A549 (cell line): ENCODE measurements around the gene EVA1C. TPM values are rescaled to one million over a fixed set of nuclear protein-coding genes. Genes with fewer than 3 reads are reported as not detected.

Experiments used
- ATAC-seq, 2 experiments: fragments of 200-7000 bp in 1 of 2; fragments of >200 bp in 1 of 2; cut with Nextera tagmentation in 1 of 2; cut with Tn5 transposase in 1 of 2; 3 replicates each; pipeline versions ENCODE4 v1.8.0 to v1.9.1; 2018 to 2020; ENCODE audit warnings: mild to moderate bottlenecking in 1 of 2, moderate library complexity in 1 of 2
- CTCF ChIA-PET: fragments of 300-600 bp; sonication (Branson Sonifier 250); formaldehyde crosslinking; extraction: SDS; loops from one replicate; lab custom pipeline; 2021; ENCODE audit warnings: antibody characterized with exemption, inconsistent platforms; lab: Yijun Ruan, JAX
- POLR2A ChIA-PET: fragments of 350-600 bp; formaldehyde crosslinking; extraction: SDS; loops from one replicate; lab custom pipeline; 2021; ENCODE audit warnings: antibody characterized with exemption, inconsistent platforms; lab: Yijun Ruan, JAX
- DNase-seq, 2 experiments: peaks; one replicate each; pipeline versions ENCODE4 v3.0.0 to v3.0.0-alpha.2; 2011 to 2016; ENCODE audit warnings: low read depth in 1 of 2, low spot score in 1 of 2
- FAIRE-seq: peaks from 2 replicates; lab custom pipeline; 2011; peaks lifted over from hg19 to GRCh38; lab: Jason Lieb, UNC
- H3K27ac ChIP-seq, 2 experiments: fragments of >200 bp; sonication (Bioruptor Twin); formaldehyde crosslinking; 3 replicates each; pipeline ENCODE4 v1.5.1; 2016 to 2017
- H3K4me1 ChIP-seq: fragments of >200 bp; sonication (Bioruptor Twin); formaldehyde crosslinking; 3 replicates; pipeline ENCODE4 v1.6.1; 2016
- H3K4me2 ChIP-seq: fragments of >200 bp; sonication (Bioruptor Twin); formaldehyde crosslinking; 3 replicates; pipeline ENCODE4 v1.6.1; 2016
- H3K4me3 ChIP-seq: fragments of >200 bp; sonication (Bioruptor Twin); formaldehyde crosslinking; 3 replicates; pipeline ENCODE4 v1.5.1; 2016
- H3K9me3 ChIP-seq: fragments of >200 bp; sonication (Bioruptor Twin); formaldehyde crosslinking; 3 replicates; pipeline ENCODE4 v1.6.1; 2016
- BHLHE40 ChIP-seq: IDR thresholded peaks from 2 replicates; pipeline ENCODE4 v1.6.1; 2012; ENCODE audit warnings: low read depth, low read length, inconsistent platforms
- CHD4 ChIP-seq: fragments of 200-600 bp; sonication (generic); IDR thresholded peaks from 2 replicates; pipeline ENCODE4 v1.6.1; 2016; ENCODE audit warnings: antibody characterized with exemption, mild to moderate bottlenecking, borderline replicate concordance
- FOSB ChIP-seq: fragments of 250-450 bp; sonication (Bioruptor Pico); IDR thresholded peaks from 2 replicates; pipeline ENCODE4 v1.5.0; 2020; ENCODE audit warnings: mild to moderate bottlenecking, moderate library complexity
- FOSL2 ChIP-seq, 2 experiments: fragments of 450-650 bp in 1 of 2; fragments of >200 bp in 1 of 2; sonication (Bioruptor Twin) in 1 of 2; formaldehyde crosslinking; IDR thresholded peaks; 2 replicates each; pipeline versions ENCODE4 v1.5.0 to v1.6.1; 2016 to 2020; ENCODE audit warnings: mild to moderate bottlenecking in 1 of 2, moderate library complexity in 1 of 2
- GATA3 ChIP-seq: IDR thresholded peaks from 2 replicates; pipeline ENCODE4 v1.6.1; 2012; ENCODE audit warnings: borderline replicate concordance
- HDAC2 ChIP-seq: fragments of 200-600 bp; sonication (generic); IDR thresholded peaks from 2 replicates; pipeline ENCODE4 v1.6.1; 2016
- HES2 ChIP-seq: fragments of >200 bp; sonication (Bioruptor Twin); formaldehyde crosslinking; IDR thresholded peaks from 2 replicates; pipeline ENCODE4 v1.6.1; 2016
- HEYL ChIP-seq: fragments of 250-450 bp; sonication (Bioruptor Pico); IDR thresholded peaks from 2 replicates; pipeline ENCODE4 v1.8.0; 2021; ENCODE audit warnings: mild to moderate bottlenecking, moderate library complexity
- HMGXB4 ChIP-seq: fragments of 250-450 bp; sonication (Bioruptor Pico); IDR thresholded peaks from 2 replicates; pipeline ENCODE4 v1.5.0; 2021; ENCODE audit warnings: mild to moderate bottlenecking, moderate library complexity, borderline replicate concordance
- HOXA7 ChIP-seq: fragments of 250-450 bp; sonication (Bioruptor Pico); IDR thresholded peaks from 2 replicates; pipeline ENCODE4 v1.5.0; 2020; ENCODE audit warnings: mild to moderate bottlenecking, moderate library complexity
- HOXB5 ChIP-seq: fragments of 250-450 bp; sonication (Bioruptor Pico); IDR thresholded peaks from 2 replicates; pipeline ENCODE4 v1.5.0; 2020; ENCODE audit warnings: mild to moderate bottlenecking, moderate library complexity
- JUN ChIP-seq, 2 experiments: fragments of >200 bp; sonication (Bioruptor Twin); formaldehyde crosslinking; IDR thresholded peaks; 2 replicates in 1 of 2; 3 replicates in 1 of 2; pipeline ENCODE4 v1.6.1; 2016 to 2017
- KDM5A ChIP-seq: fragments of 200-600 bp; sonication (generic); IDR thresholded peaks from 2 replicates; pipeline ENCODE4 v1.6.1; 2016; ENCODE audit warnings: antibody characterized with exemption, mild to moderate bottlenecking
- MAX ChIP-seq: IDR thresholded peaks from 2 replicates; pipeline ENCODE4 v1.6.1; 2012
- MYC ChIP-seq: IDR thresholded peaks from 2 replicates; pipeline ENCODE4 v1.6.1; 2012; ENCODE audit warnings: mild to moderate bottlenecking, inconsistent platforms, low read length, improper control_type of control experiment, borderline replicate concordance
- NFE2L2 ChIP-seq: fragments of 150-350 bp; conservative IDR thresholded peaks from 2 replicates; pipeline ENCODE4 v1.6.1; 2014; ENCODE audit warnings: low read length
- POLR2AphosphoS2 ChIP-seq: conservative IDR thresholded peaks from 2 replicates; pipeline ENCODE4 v1.6.1; 2012; ENCODE audit warnings: low read length, improper control_type of control experiment, inconsistent platforms
- RCOR1 ChIP-seq: fragments of 150-350 bp; IDR thresholded peaks from 2 replicates; pipeline ENCODE4 v1.6.1; 2014; ENCODE audit warnings: antibody characterized with exemption, low read length, low read depth
- RFX5 ChIP-seq: fragments of 450-650 bp; IDR thresholded peaks from 2 replicates; pipeline ENCODE4 v1.7.1; 2014; ENCODE audit warnings: antibody characterized with exemption, mild to moderate bottlenecking, moderate library complexity
- SMC3 ChIP-seq: fragments of >200 bp; sonication (Bioruptor Twin); formaldehyde crosslinking; IDR thresholded peaks from 3 replicates; pipeline ENCODE4 v1.6.1; 2018; ENCODE audit warnings: inconsistent platforms
- ZNF302 ChIP-seq: fragments of 250-450 bp; sonication (Bioruptor Pico); IDR thresholded peaks from 2 replicates; pipeline ENCODE4 v1.9.0; 2021; ENCODE audit warnings: inconsistent platforms, mild to moderate bottlenecking, moderate library complexity
- ZSCAN20 ChIP-seq: fragments of 250-450 bp; sonication (Bioruptor Pico); IDR thresholded peaks from 2 replicates; pipeline ENCODE4 v1.8.0; 2022; ENCODE audit warnings: mild to moderate bottlenecking, moderate library complexity
- WGBS: methylation state at CpG from one replicate; pipeline ENCODE4 v1.1.6; 2017; ENCODE audit errors: missing lambda C conversion rate; 5-methylcytosine and 5-hydroxymethylcytosine counted together
- polyA plus RNA-seq, 4 experiments: library from polyadenylated mRNA; depleted of rRNA in 3 of 4; stranded (reverse); fragments of >200 nt; fragmentation: RNase III in 1 of 4; extraction: RNeasy Plus Mini Kit Qiagen cat#74134 plus additional on column Dnase treatment in 1 of 4; gene quantifications; 2 replicates in 3 of 4; 3 replicates in 1 of 4; pipeline ENCODE4 v1.2.3, GENCODE V29; 2011 to 2017
- TF ChIP-seq, protein P1 (sequence below): fragments of 200-600 bp; sonication (generic); IDR thresholded peaks from 2 replicates; pipeline ENCODE4 v1.6.1; 2016; ENCODE audit warnings: antibody characterized with exemption, mild to moderate bottlenecking, moderate library complexity

The EVA1C gene
- polyA plus RNA-seq, 2 of the 4 experiments (the other 2 are of a cell fraction): 41.1 to 48.0 TPM

DNA sequence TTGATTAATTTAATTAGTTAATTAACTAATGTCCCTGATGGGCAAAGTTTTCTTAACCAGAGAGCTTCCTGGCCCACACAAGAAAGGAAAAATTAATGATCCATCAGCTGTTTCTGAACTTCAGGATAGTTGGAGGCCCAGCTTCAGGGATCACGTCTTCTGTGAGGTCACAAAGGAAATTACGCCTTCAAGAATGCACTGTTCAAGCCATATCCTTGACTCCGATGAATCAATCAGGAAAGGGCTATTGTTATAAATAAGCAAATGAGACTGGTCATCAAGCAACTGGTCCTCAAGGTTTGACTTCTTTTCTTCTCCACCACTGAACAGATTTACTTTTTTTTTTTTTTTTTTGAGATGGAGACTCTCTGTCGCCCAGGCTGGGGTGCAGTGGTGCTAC lies 132.2 kb downstream of the EVA1C start (continued):
- TF ChIP-seq HMGXB4 (CRISPR knock-in tag): no peak

DNA sequence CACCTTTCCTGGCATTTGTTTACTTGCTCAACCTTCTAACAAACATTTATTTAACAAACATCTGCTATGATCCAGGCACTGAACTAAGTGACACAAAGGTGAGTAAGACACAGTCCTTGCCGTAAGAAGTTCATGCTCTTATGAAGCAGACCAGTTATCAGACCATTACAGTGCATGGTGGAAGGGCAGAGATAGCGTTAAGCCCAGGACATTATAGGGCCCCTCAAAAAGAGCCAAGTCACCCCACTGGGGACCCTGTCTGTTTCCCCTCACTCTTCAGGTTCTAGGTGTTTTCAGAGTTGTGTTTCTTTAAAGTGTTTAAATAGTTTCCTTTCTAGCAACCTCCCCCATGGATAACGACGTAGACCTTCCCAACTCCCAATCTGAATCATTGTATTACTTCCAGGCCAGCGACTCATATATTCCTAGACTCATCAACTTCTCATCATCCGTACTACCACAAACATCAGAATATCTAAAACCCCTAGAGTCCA lies 133.5 kb downstream of the EVA1C start:
- no peaks in the 10 kb centered on the region for H3K4me1 ChIP-seq
- POLR2A ChIA-PET: no interaction called here
- DNase-seq (no peak), FAIRE-seq (no peak)
- TF ChIP-seq RCOR1 (no peak), FOSB (CRISPR knock-in tag) (no peak), HOXA7 (no peak), RFX5 (no peak), GATA3 (no peak), KDM5A (no peak), CHD4 (no peak), JUN (IDR thresholded peaks at IDR 0.05) (no peak), MYC (no peak)
- TF ChIP-seq, all 56 proteins: peak for 0
- 50% methylated on average over 6 of the region's 6 CpGs for whole genome bisulfite sequencing
- no peaks in the 10 kb centered on the region for H3K9me3 ChIP-seq
- no peak overlapping the region for H3K4me3 ChIP-seq
- CTCF ChIA-PET: interaction anchor here (1.7 kb wide), 1 partner anchor 23 kb away, joined by 5 read pairs; no protein-coding TSS in a partner anchor
- no peak overlapping the region for H3K27ac ChIP-seq
- no peak overlapping the region for H3K4me2 ChIP-seq
- ATAC-seq: no peak

GRCh38 chr21:32547018-32547417 lies 134.5 kb downstream of the EVA1C start:
- Histone ChIP-seq H3K27ac (no peak overlapping the region), H3K4me1 (no peaks in the 10 kb centered on the region), H3K9me3 (no peaks in the 10 kb centered on the region), H3K4me2 (no peak overlapping the region), H3K4me3 (no peak overlapping the region)
- 87% methylated on average over 2 of the region's 4 CpGs for WGBS
- POLR2A ChIA-PET: no interaction called here
- FAIRE-seq (no peak), ATAC-seq (no peak), DNase-seq (no peak)
- no peak for TF ChIP-seq BHLHE40
- no peak for TF ChIP-seq HEYL
- TF ChIP-seq FOSB (CRISPR knock-in tag): no peak
- no peak for TF ChIP-seq FOSL2 (IDR thresholded peaks at IDR 0.05)
- no peak for TF ChIP-seq FOSL2 (CRISPR knock-in tag; IDR thresholded peaks at IDR 0.05)
- TF ChIP-seq HDAC2: no peak
- no peak for TF ChIP-seq ZNF302 (CRISPR knock-in tag)
- TF ChIP-seq HOXB5 (CRISPR knock-in tag): no peak
- TF ChIP-seq RFX5: no peak
- TF ChIP-seq MAX: no peak
- TF ChIP-seq ZSCAN20 (CRISPR knock-in tag): no peak
- TF ChIP-seq HES2: no peak
- no peak for TF ChIP-seq GATA3
- TF ChIP-seq, protein P1, sequence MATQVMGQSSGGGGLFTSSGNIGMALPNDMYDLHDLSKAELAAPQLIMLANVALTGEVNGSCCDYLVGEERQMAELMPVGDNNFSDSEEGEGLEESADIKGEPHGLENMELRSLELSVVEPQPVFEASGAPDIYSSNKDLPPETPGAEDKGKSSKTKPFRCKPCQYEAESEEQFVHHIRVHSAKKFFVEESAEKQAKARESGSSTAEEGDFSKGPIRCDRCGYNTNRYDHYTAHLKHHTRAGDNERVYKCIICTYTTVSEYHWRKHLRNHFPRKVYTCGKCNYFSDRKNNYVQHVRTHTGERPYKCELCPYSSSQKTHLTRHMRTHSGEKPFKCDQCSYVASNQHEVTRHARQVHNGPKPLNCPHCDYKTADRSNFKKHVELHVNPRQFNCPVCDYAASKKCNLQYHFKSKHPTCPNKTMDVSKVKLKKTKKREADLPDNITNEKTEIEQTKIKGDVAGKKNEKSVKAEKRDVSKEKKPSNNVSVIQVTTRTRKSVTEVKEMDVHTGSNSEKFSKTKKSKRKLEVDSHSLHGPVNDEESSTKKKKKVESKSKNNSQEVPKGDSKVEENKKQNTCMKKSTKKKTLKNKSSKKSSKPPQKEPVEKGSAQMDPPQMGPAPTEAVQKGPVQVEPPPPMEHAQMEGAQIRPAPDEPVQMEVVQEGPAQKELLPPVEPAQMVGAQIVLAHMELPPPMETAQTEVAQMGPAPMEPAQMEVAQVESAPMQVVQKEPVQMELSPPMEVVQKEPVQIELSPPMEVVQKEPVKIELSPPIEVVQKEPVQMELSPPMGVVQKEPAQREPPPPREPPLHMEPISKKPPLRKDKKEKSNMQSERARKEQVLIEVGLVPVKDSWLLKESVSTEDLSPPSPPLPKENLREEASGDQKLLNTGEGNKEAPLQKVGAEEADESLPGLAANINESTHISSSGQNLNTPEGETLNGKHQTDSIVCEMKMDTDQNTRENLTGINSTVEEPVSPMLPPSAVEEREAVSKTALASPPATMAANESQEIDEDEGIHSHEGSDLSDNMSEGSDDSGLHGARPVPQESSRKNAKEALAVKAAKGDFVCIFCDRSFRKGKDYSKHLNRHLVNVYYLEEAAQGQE: no peak
- no peak for TF ChIP-seq POLR2AphosphoS2
- TF ChIP-seq NFE2L2: no peak
- no peak for TF ChIP-seq SMC3
- CTCF ChIA-PET: interaction anchor here (1.7 kb wide), 1 partner anchor 22 kb away, joined by 5 read pairs; no protein-coding TSS in a partner anchor
